M059J (cell line): ENCODE results near the gene DCLK1. TPM values are rescaled to one million over a fixed set of nuclear protein-coding genes. Genes with fewer than 3 reads are reported as not detected.

Experiments used
- DNase-seq: peaks from one replicate; pipeline ENCODE4 v3.0.0-alpha.2; 2012; ENCODE audit warnings: low read depth
- total RNA-seq: library from RNA; depleted of rRNA; stranded (reverse); fragments of >200 nt; shearing (Covaris generic); gene quantifications from 2 replicates; pipeline ENCODE4 v1.2.3, GENCODE V29; 2014

DCLK1 gene
- total RNA-seq, 1 experiment from 2014 or later, result 2.0 TPM

DNA sequence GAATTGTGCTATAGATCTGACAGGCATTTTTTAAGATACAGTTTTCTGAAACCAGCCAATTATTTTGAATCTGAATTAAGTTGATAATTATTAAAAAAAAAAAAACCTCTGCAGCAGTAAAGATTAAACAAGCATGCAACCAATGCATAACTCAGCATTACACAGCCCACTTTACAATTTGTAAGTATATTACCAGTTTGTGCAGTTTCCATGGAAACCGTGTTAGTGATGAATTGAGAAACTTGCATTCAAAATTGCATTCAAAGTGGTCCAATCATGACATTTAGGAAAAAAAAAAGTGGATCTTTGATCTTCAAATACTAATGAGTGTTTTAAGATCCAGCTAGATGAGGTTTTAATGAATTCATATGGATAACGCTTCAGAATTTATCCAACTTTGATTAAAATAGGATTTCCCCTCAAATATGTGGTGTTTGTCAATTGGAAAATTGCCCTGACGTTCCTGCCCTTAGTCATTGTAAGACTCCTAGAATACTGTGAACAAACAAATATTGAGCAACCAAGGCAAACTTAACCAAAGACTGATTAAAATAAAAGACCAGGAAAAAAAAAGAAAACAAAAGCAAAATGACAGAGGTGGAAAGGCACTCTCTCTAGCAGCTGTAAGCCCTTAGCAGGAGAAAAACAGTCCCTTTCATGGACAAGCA lies 339.9 kb downstream of the DCLK1 start:
- DNase-seq, result peak; percentile 18

- peak; percentile 34 for DNase-seq
Measured at GRCh38 chr13:35789335-35790165, 341.6 kb downstream of the DCLK1 start.

GRCh38 chr13:35787937-35788336 lies 343.2 kb downstream of the DCLK1 start:
- DNase-seq, result no peak

DNA sequence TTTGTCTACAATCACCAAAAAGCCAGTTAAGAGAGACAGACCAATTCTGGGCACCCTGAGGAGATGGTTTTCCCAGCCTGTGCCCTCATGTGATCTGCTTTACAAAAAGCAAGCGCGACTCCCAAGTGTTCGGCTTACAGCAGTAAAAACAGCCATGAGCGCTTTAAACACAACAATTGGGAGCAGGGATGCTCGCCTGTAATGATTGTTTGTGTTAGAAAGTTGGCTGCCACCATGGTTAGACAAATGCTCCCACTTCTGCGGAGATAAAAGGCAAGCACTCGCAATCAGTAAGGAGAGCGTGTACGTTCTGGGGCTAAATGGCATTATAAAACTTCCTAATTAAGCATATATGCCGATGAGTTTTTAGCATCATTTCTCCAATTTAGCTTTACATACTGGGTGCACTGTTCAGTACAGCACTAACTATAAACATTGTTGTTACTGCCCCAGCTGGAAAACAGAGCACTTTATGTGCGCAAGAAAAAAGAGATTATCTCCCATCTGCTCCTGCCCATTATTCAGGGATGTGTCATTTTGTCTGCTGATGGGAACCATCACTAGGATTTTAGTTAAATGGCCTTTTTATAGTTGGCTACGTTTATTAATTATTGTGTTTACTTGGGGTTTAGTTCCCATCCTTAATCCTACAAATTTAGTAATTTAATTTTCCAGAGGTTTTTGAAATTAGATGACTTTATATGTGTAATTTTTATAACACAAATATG lies 345.4 kb downstream of the DCLK1 start:
- no peak for DNase-seq

GRCh38 chr13:35784286-35784951 lies 346.8 kb downstream of the DCLK1 start:
- no peak for DNase-seq

DNA sequence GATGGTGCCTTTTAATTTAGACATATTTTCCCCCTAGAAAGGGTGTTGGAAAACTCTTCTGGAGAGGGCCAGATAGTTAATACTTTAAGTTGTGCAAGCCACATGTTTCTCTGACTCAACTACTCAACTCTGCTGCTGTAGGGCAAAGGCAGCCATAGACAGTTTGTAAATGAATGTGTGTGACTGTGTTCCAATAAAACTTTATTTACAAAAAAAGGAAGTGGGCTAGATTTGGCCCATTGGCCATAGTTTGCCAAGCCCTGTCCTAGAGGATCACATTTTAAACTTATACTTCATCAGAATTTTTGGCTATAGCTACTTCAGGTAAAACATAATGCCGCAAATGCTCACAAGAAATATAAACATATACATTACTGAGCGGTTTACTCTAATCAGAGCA lies 348.4 kb downstream of the DCLK1 start:
- no peak for DNase-seq

GRCh38 chr13:35781036-35782000 lies 349.9 kb downstream of the DCLK1 start:
- DNase-seq, result no peak

GRCh38 chr13:35780613-35781012 lies 350.6 kb downstream of the DCLK1 start:
- no peak for DNase-seq

- DNase-seq, result peak; percentile 81
Measured at GRCh38 chr13:35771898-35772297, 359.3 kb downstream of the DCLK1 start.

GRCh38 chr13:35770756-35771297 lies 360.4 kb downstream of the DCLK1 start:
- DNase-seq, result peak; percentile 51

GRCh38 chr13:35769812-35770211 lies 361.4 kb downstream of the DCLK1 start:
- DNase-seq, result no peak

DNA sequence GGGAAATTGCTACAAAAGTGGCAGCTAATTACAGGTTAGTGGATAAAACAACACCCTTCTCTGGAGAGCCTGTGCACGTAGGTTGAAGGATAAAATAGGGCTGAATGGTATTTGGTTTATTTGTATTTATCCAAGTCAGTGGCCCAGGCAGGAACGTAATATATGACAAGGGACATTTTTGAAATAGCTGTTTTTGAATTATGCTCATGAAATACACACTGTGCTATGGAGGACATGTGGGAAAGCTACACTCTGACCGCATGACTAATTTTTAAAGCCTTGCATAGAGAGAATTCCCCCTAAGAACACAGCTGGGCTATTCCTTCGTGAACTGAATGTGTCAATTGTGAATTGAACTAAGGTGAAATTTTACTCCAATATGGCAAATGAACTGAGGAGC lies 362.6 kb downstream of the DCLK1 start:
- DNase-seq, result no peak

DNA sequence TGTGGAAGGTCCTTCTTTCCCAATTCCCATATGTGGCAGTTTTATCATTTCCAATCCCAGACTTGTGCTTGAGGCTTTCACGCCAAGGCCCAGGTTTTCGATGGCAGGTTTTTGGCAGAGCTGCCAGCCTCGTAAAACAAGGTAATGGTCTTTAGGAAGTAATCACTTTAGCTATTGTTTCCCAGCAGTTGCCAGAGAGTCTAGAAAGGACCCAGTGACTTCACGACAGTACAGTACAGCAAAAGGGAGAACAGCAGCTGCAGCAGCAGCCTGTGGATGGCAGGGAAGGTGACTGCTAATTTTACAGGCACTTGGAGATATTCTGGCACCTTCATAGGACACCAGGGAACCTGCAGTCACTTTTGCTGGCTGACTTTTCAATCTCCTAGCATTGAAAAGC lies 363.1 kb downstream of the DCLK1 start:
- DNase-seq, result no peak

- DNase-seq, result no peak
Measured at GRCh38 chr13:35767256-35767976, 363.8 kb downstream of the DCLK1 start.

GRCh38 chr13:35766663-35767062 lies 364.5 kb downstream of the DCLK1 start:
- no peak for DNase-seq

GRCh38 chr13:35765941-35766340 lies 365.2 kb downstream of the DCLK1 start:
- DNase-seq, result no peak

- no peak for DNase-seq
Measured at GRCh38 chr13:35765366-35765765, 365.8 kb downstream of the DCLK1 start.

- peak; percentile 80 for DNase-seq
Measured at GRCh38 chr13:35764326-35765015, 366.7 kb downstream of the DCLK1 start.

GRCh38 chr13:35763782-35764123 lies 367.4 kb downstream of the DCLK1 start:
- DNase-seq, result no peak
